K562 (cell line): Measurements from ENCODE around the gene NIPA2. TPM values are rescaled to one million over a fixed set of nuclear protein-coding genes. Genes with fewer than 3 reads are reported as not detected.

ENCODE experiments used
- ATAC-seq: fragments of 200-7000 bp; cut with Tn5 transposase; 3 replicates; pipeline ENCODE4 v1.9.1; 2020; ENCODE audit warnings: moderate library complexity
- BruUV-seq: library from RNA; stranded (reverse); fragments of 400-500 nt; replicated peaks from 2 replicates; lab custom pipeline; 2021; lab: Mats Ljungman, UMichigan
- CTCF ChIA-PET: fragments of 300-600 bp; formaldehyde crosslinking; extraction: SDS; loops from one replicate; lab custom pipeline; 2021; ENCODE audit warnings: low intra/inter-chr PET ratio; lab: Yijun Ruan, JAX
- POLR2A ChIA-PET: fragments of 300-600, 350-650 bp; sonication (Branson Sonifier 250); formaldehyde crosslinking; extraction: SDS; loops from one replicate; lab custom pipeline; 2021; ENCODE audit warnings: antibody characterized with exemption, inconsistent platforms; lab: Yijun Ruan, JAX
- DNase-seq, 4 experiments: peaks; one replicate each; pipeline versions ENCODE4 v3.0.0 to v3.0.0-alpha.2; 2011 to 2018; ENCODE audit warnings: low spot score in 3 of 4, mixed read lengths in 3 of 4; ENCODE audit errors: extremely low read depth in 1 of 4
- FAIRE-seq: peaks from 2 replicates; lab custom pipeline; 2011; peaks lifted over from hg19 to GRCh38; lab: Jason Lieb, UNC
- H2AFZ ChIP-seq: 2 replicates; pipeline ENCODE4 v1.6.0; 2011; ENCODE audit warnings: low read depth, low read length, control low read depth, inconsistent platforms
- H3K27ac ChIP-seq: fragments of 200-600 bp; 3 replicates; pipeline ENCODE4 v1.8.0; 2011; ENCODE audit warnings: low read depth, mild to moderate bottlenecking, control low read depth, inconsistent platforms, low read length, moderate library complexity, mixed read lengths; ENCODE audit errors: extremely low read depth
- H3K27me3 ChIP-seq, 2 experiments: fragments of 300-600 bp in 1 of 2; 2 replicates in 1 of 2; 3 replicates in 1 of 2; pipeline versions ENCODE4 v1.6.0 to v1.8.0; 2011; ENCODE audit warnings: inconsistent platforms in 2 of 2, low read length in 2 of 2, mild to moderate bottlenecking in 1 of 2, mixed read lengths in 1 of 2, moderate library complexity in 1 of 2; ENCODE audit not compliant: control insufficient read depth in 2 of 2, insufficient read depth in 2 of 2
- H3K36me3 ChIP-seq: fragments of 300-600 bp; 3 replicates; pipeline ENCODE4 v1.8.0; 2011; ENCODE audit warnings: mild to moderate bottlenecking, low read length, inconsistent platforms; ENCODE audit not compliant: control insufficient read depth, insufficient read depth
- H3K4me1 ChIP-seq, 2 experiments: fragments of 200-600 bp in 1 of 2; replicated peaks in 1 of 2; 2 replicates in 1 of 2; 3 replicates in 1 of 2; pipeline versions ENCODE4 v1.5.1 to v1.8.0; 2011; ENCODE audit warnings: inconsistent platforms in 2 of 2, low read length in 2 of 2, mild to moderate bottlenecking in 1 of 2, mixed read lengths in 1 of 2, moderate library complexity in 1 of 2; ENCODE audit not compliant: control insufficient read depth in 2 of 2, insufficient read depth in 2 of 2
- H3K4me2 ChIP-seq: 2 replicates; pipeline ENCODE4 v1.6.1; 2011; ENCODE audit warnings: low read length, control low read depth, inconsistent platforms, mixed read lengths; ENCODE audit not compliant: insufficient read depth
- H3K4me3 ChIP-seq: fragments of 200-600 bp; sonication (generic), shearing (Covaris generic); 2 replicates; pipeline ENCODE4 v1.5.1; 2016; ENCODE audit warnings: control low read depth, inconsistent platforms
- H3K79me2 ChIP-seq: fragments of 200-600 bp; 3 replicates; pipeline ENCODE4 v1.8.0; 2011; ENCODE audit warnings: low read length, inconsistent platforms; ENCODE audit not compliant: control insufficient read depth, insufficient read depth
- H3K9ac ChIP-seq, 2 experiments: 2 replicates each; pipeline versions ENCODE4 v1.6.0 to v1.6.1; 2011; ENCODE audit warnings: low read depth in 2 of 2, low read length in 2 of 2, control low read depth in 1 of 2, inconsistent platforms in 1 of 2, mild to moderate bottlenecking in 1 of 2, mixed read lengths in 1 of 2; ENCODE audit not compliant: insufficient read depth in 1 of 2
- H3K9me1 ChIP-seq: one replicate; pipeline ENCODE4 v1.6.0; 2011; ENCODE audit warnings: inconsistent platforms, mild to moderate bottlenecking, low read length, moderate library complexity; ENCODE audit not compliant: control insufficient read depth, insufficient read depth
- H3K9me3 ChIP-seq: replicated peaks from 2 replicates; pipeline ENCODE4 v1.5.1; 2011; ENCODE audit warnings: low read depth, low read length, inconsistent platforms; ENCODE audit not compliant: control insufficient read depth, insufficient read depth
- H4K20me1 ChIP-seq: replicated peaks from 2 replicates; pipeline ENCODE4 v1.6.1; 2011; ENCODE audit warnings: low read length, inconsistent platforms, mixed read lengths; ENCODE audit not compliant: control insufficient read depth, insufficient read depth
- FIP1L1 ChIP-seq: fragments of 200-400 bp; formaldehyde crosslinking; IDR thresholded peaks from 2 replicates; pipeline ENCODE4 v1.6.1; 2018; ENCODE audit warnings: mild to moderate bottlenecking, low read depth, low read length; ENCODE audit not compliant: poor library complexity, severe bottlenecking
- MTA3 ChIP-seq: fragments of 450-650 bp; formaldehyde crosslinking; IDR thresholded peaks from 2 replicates; pipeline ENCODE4 v1.6.1; 2017; ENCODE audit warnings: mild to moderate bottlenecking, borderline replicate concordance
- PHF8 ChIP-seq: fragments of 200-600 bp; sonication (generic); IDR thresholded peaks from 2 replicates; pipeline ENCODE4 v1.6.1; 2012; ENCODE audit warnings: mixed run types, mild to moderate bottlenecking, inconsistent platforms, low read length, moderate library complexity, borderline replicate concordance
- SLC30A9 ChIP-seq: fragments of 250-450 bp; sonication (Bioruptor Pico); IDR thresholded peaks from 2 replicates; pipeline ENCODE4 v1.8.0; 2022; ENCODE audit warnings: mild to moderate bottlenecking, moderate library complexity
- SREBF1 ChIP-seq: fragments of 150-350 bp; IDR thresholded peaks from 2 replicates; pipeline ENCODE4 v1.6.1; 2014; ENCODE audit warnings: antibody characterized with exemption, low read depth, low read length, borderline replicate concordance
- ZNF165 ChIP-seq: fragments of 250-450 bp; sonication (Bioruptor Pico); IDR thresholded peaks from 2 replicates; pipeline ENCODE4 v1.4.0; 2020; ENCODE audit warnings: borderline replicate concordance
- ZNF24 ChIP-seq: fragments of 450-650 bp; IDR thresholded peaks from 2 replicates; pipeline ENCODE4 v1.6.1; 2016
- ZNF263 ChIP-seq: sonication (generic); formaldehyde crosslinking; IDR thresholded peaks from 2 replicates; pipeline ENCODE4 v1.8.0; 2022; ENCODE audit warnings: mild to moderate bottlenecking, missing genetic modification reagents, borderline replicate concordance
- ZNF717 ChIP-seq: fragments of 250-450 bp; sonication (Bioruptor Pico); IDR thresholded peaks from 2 replicates; pipeline ENCODE4 v1.5.0; 2021
- WGBS: fragments of 100-300 bp; shearing (Covaris generic); methylation state at CpG from one replicate; pipeline ENCODE4 v1.1.6; 2016; ENCODE audit warnings: low coverage, mixed read lengths; ENCODE audit not compliant: insufficient coverage; ENCODE audit errors: missing lambda C conversion rate; 5-methylcytosine and 5-hydroxymethylcytosine counted together
- in situ Hi-C: fragments of 300-500 bp; cut with MboI; formaldehyde crosslinking; loops from 4 replicates; pipeline ENCODE4 v1.15.0; 2018; ENCODE audit warnings: inconsistent platforms, mixed read lengths
- intact Hi-C: fragments of 100-400 bp; cut with micrococcal nuclease; formaldehyde crosslinking; loops from 2 replicates; pipeline ENCODE4 v1.14.2; 2022
- polyA plus RNA-seq, 8 experiments: library from polyadenylated mRNA; depleted of rRNA in 4 of 8; stranded (reverse) in 5 of 8; unstranded in 3 of 8; fragments of >200 nt; fragmentation: Nextera tagmentation in 2 of 8; fragmentation: Illumina TruSeq in 1 of 8; extraction: Ambion mirVana in 2 of 8; extraction: Trizol in 1 of 8; gene quantifications; 2 replicates each; pipeline versions ENCODE4 v1.2.1 to v1.2.3, GENCODE V29; 2011 to 2014; ENCODE audit warnings: inconsistent platforms in 1 of 8, missing spikeins in 1 of 8
- total RNA-seq, 7 experiments: library from RNA; depleted of rRNA in 6 of 7; stranded (reverse); fragments of >200 nt in 6 of 7; fragmentation: Illumina TruSeq in 2 of 7; extraction: Trizol in 2 of 7; gene quantifications; 2 replicates each; pipeline versions ENCODE4 v1.2.1 to v1.2.3, GENCODE V29; 2011 to 2021; ENCODE audit warnings: low replicate concordance in 1 of 7
- TF ChIP-seq, protein P1 (sequence below): fragments of 450-650 bp; IDR thresholded peaks from 2 replicates; pipeline ENCODE4 v1.6.1; 2016; ENCODE audit warnings: mild to moderate bottlenecking, moderate library complexity

The NIPA2 gene
- total and polyA plus RNA-seq, 9 of the 15 experiments (the other 6 are each of a cell fraction or from before 2014, with no cell fraction given): 18.7 to 107 (median 87.3) TPM

DNA sequence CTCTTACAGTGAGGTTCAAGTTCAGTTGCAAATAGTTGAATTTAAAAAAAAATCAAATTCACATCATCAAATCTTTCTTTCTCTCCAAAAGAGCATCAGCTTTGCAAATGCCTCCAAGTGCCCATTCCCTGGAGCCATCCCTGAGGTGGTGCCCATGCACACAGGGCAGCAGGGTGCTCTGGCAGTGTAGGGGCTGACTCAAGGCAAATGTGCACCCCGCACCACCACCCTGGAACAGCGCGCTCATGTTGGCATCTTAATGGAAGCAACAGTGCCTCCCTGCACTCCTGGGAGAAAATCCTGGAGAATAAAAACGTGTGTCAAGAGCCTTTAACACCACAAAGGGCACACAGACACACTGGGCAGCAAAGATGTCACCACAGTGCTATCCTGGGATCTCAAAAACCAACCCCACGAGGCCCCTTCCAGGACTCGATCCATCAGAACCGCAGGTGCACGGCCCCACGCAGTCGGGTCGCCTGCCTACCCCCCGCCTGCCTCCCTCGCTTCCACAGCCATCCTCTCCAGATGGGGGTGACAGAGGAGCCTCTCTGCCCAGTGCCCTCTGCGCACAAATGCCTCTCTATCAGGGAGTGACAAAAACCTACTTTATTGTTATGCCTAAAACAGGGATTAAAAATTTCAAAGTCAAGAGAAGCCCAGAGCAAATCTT lies 50.8 kb downstream of the NIPA2 start:
- Histone ChIP-seq H4K20me1 (no peaks in the 10 kb centered on the region), H3K27me3 (no peaks in the 10 kb centered on the region), H3K79me2 (no peaks in the 10 kb centered on the region), H3K9me1 (no peaks in the 10 kb centered on the region), H2AFZ (no peak overlapping the region), H3K4me1 (peaks cover 15 to 35% of the 10 kb centered on the region in 2 experiments; a peak in 4 of 5 replicates), H3K9ac (no peak overlapping the region), H3K9me3 (no peaks in the 10 kb centered on the region), H3K4me3 (no peak overlapping the region), H3K36me3 (peaks cover 7% of the 10 kb centered on the region; the same call in 2 of the 3 replicates), H3K4me2 (no peak overlapping the region), H3K27ac (no peak overlapping the region)
- WGBS: 85% methylated on average over 14 of the region's 14 CpGs
- TF ChIP-seq ZNF263 (no peak), PHF8 (no peak), ZNF24 (no peak), SLC30A9 (CRISPR knock-in tag) (no peak), FIP1L1 (no peak), MTA3 (no peak), ZNF165 (CRISPR knock-in tag) (no peak), ZNF717 (CRISPR knock-in tag) (no peak), SREBF1 (no peak)
- TF ChIP-seq, protein P1, sequence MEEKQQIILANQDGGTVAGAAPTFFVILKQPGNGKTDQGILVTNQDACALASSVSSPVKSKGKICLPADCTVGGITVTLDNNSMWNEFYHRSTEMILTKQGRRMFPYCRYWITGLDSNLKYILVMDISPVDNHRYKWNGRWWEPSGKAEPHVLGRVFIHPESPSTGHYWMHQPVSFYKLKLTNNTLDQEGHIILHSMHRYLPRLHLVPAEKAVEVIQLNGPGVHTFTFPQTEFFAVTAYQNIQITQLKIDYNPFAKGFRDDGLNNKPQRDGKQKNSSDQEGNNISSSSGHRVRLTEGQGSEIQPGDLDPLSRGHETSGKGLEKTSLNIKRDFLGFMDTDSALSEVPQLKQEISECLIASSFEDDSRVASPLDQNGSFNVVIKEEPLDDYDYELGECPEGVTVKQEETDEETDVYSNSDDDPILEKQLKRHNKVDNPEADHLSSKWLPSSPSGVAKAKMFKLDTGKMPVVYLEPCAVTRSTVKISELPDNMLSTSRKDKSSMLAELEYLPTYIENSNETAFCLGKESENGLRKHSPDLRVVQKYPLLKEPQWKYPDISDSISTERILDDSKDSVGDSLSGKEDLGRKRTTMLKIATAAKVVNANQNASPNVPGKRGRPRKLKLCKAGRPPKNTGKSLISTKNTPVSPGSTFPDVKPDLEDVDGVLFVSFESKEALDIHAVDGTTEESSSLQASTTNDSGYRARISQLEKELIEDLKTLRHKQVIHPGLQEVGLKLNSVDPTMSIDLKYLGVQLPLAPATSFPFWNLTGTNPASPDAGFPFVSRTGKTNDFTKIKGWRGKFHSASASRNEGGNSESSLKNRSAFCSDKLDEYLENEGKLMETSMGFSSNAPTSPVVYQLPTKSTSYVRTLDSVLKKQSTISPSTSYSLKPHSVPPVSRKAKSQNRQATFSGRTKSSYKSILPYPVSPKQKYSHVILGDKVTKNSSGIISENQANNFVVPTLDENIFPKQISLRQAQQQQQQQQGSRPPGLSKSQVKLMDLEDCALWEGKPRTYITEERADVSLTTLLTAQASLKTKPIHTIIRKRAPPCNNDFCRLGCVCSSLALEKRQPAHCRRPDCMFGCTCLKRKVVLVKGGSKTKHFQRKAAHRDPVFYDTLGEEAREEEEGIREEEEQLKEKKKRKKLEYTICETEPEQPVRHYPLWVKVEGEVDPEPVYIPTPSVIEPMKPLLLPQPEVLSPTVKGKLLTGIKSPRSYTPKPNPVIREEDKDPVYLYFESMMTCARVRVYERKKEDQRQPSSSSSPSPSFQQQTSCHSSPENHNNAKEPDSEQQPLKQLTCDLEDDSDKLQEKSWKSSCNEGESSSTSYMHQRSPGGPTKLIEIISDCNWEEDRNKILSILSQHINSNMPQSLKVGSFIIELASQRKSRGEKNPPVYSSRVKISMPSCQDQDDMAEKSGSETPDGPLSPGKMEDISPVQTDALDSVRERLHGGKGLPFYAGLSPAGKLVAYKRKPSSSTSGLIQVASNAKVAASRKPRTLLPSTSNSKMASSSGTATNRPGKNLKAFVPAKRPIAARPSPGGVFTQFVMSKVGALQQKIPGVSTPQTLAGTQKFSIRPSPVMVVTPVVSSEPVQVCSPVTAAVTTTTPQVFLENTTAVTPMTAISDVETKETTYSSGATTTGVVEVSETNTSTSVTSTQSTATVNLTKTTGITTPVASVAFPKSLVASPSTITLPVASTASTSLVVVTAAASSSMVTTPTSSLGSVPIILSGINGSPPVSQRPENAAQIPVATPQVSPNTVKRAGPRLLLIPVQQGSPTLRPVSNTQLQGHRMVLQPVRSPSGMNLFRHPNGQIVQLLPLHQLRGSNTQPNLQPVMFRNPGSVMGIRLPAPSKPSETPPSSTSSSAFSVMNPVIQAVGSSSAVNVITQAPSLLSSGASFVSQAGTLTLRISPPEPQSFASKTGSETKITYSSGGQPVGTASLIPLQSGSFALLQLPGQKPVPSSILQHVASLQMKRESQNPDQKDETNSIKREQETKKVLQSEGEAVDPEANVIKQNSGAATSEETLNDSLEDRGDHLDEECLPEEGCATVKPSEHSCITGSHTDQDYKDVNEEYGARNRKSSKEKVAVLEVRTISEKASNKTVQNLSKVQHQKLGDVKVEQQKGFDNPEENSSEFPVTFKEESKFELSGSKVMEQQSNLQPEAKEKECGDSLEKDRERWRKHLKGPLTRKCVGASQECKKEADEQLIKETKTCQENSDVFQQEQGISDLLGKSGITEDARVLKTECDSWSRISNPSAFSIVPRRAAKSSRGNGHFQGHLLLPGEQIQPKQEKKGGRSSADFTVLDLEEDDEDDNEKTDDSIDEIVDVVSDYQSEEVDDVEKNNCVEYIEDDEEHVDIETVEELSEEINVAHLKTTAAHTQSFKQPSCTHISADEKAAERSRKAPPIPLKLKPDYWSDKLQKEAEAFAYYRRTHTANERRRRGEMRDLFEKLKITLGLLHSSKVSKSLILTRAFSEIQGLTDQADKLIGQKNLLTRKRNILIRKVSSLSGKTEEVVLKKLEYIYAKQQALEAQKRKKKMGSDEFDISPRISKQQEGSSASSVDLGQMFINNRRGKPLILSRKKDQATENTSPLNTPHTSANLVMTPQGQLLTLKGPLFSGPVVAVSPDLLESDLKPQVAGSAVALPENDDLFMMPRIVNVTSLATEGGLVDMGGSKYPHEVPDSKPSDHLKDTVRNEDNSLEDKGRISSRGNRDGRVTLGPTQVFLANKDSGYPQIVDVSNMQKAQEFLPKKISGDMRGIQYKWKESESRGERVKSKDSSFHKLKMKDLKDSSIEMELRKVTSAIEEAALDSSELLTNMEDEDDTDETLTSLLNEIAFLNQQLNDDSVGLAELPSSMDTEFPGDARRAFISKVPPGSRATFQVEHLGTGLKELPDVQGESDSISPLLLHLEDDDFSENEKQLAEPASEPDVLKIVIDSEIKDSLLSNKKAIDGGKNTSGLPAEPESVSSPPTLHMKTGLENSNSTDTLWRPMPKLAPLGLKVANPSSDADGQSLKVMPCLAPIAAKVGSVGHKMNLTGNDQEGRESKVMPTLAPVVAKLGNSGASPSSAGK: no peak
- no peak for FAIRE-seq
- ATAC-seq: no peak
- intact Hi-C loops (no loop called here), in situ Hi-C loops (no loop called here)
- no peak for DNase-seq
- POLR2A ChIA-PET: no interaction called here
- BruUV-seq: no TSS peak
- CTCF ChIA-PET: interaction anchor here (0.6 kb wide), 1 partner anchor 151 kb away, joined by 3 read pairs; no protein-coding TSS in a partner anchor
